ENCODE measurements around the gene MYOF. TPM values are rescaled to one million over a fixed set of nuclear protein-coding genes. Genes with fewer than 3 reads are reported as not detected.
A peak's percentile ranks its signal among the peaks of the same experiment; 100 is the strongest.

Gene MYOF, protein sequence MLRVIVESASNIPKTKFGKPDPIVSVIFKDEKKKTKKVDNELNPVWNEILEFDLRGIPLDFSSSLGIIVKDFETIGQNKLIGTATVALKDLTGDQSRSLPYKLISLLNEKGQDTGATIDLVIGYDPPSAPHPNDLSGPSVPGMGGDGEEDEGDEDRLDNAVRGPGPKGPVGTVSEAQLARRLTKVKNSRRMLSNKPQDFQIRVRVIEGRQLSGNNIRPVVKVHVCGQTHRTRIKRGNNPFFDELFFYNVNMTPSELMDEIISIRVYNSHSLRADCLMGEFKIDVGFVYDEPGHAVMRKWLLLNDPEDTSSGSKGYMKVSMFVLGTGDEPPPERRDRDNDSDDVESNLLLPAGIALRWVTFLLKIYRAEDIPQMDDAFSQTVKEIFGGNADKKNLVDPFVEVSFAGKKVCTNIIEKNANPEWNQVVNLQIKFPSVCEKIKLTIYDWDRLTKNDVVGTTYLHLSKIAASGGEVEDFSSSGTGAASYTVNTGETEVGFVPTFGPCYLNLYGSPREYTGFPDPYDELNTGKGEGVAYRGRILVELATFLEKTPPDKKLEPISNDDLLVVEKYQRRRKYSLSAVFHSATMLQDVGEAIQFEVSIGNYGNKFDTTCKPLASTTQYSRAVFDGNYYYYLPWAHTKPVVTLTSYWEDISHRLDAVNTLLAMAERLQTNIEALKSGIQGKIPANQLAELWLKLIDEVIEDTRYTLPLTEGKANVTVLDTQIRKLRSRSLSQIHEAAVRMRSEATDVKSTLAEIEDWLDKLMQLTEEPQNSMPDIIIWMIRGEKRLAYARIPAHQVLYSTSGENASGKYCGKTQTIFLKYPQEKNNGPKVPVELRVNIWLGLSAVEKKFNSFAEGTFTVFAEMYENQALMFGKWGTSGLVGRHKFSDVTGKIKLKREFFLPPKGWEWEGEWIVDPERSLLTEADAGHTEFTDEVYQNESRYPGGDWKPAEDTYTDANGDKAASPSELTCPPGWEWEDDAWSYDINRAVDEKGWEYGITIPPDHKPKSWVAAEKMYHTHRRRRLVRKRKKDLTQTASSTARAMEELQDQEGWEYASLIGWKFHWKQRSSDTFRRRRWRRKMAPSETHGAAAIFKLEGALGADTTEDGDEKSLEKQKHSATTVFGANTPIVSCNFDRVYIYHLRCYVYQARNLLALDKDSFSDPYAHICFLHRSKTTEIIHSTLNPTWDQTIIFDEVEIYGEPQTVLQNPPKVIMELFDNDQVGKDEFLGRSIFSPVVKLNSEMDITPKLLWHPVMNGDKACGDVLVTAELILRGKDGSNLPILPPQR (N-terminal part only)
- 10 to 100 TPM; 30.6 to 50.2 TPM for total RNA-seq

DNA sequence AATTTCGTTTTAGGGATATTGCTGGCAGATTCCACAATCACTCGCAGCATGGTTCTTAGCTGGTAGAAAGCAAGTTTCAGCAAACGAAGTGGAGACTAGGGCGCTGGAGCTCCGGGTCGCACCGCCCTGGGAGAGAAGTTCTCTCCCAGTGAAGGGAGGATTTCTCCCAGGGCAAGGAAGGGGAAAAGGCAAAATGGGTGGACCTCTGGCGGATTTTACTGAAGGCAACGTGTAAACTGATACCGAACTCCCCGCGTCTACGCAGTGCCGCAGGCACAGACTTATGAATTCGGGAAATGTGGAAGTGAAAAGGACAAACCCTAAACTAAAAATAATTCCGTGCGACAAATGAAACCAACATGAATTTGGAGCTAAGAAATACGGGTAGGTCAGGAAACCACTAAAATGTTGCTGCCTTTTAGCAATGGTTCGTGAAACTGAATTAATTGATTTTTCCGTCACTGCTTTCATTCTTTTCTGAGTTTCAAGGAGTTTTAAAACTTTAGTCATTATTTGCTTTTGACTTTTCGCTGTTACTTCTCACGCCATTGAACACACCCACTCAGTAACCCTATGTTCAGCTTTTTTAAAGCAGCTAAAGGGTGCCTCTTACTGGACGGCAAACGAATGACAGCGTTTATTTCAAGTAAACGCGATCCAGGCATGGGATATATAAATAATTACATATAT lies at the start of gene MYOF:
Gene MYOF, minus strand, starts transcription at position 190 of the 690 bp plus-strand sequence. Its CDS starts 140 bp downstream, at position 50.
- H3K9me3 Mint-ChIP-seq, result no peaks in the 10 kb centered on the region
- H3K4me1 Mint-ChIP-seq, result peaks cover 19% of the 10 kb centered on the region
- ATAC-seq (replicated peaks), result peak; percentile 69
- H3K4me3 Mint-ChIP-seq, result peak within 1 kb of the TSS; percentile 94
- peak within 1 kb of the TSS; percentile 98 for H3K27ac Mint-ChIP-seq
- H3K36me3 Mint-ChIP-seq (ENCODE audit: low read depth), result peaks cover 18% of the 10 kb centered on the region
- H3K27me3 Mint-ChIP-seq, result peaks cover 4% of the 10 kb centered on the region

- Mint-ChIP-seq H3K27ac (no peak overlapping the region), H3K9me3 (no peaks in the 10 kb centered on the region), H3K36me3 (ENCODE audit: low read depth) (peaks cover 48% of the 10 kb centered on the region), H3K4me1 (no peaks in the 10 kb centered on the region), H3K27me3 (no peaks in the 10 kb centered on the region), H3K4me3 (no peak overlapping the region)
- ATAC-seq (replicated peaks), result no peak
Observed at GRCh38 chr10:93518531-93518930, 36.4 kb upstream of the MYOF start.

- H3K36me3 Mint-ChIP-seq (ENCODE audit: low read depth), result peaks cover 43% of the 10 kb centered on the region
- ATAC-seq (replicated peaks), result no peak
- no peak overlapping the region for H3K27ac Mint-ChIP-seq
- H3K4me3 Mint-ChIP-seq, result no peak overlapping the region
- no peaks in the 10 kb centered on the region for H3K9me3 Mint-ChIP-seq
- H3K27me3 Mint-ChIP-seq, result no peaks in the 10 kb centered on the region
- H3K4me1 Mint-ChIP-seq, result no peaks in the 10 kb centered on the region
Observed at GRCh38 chr10:93516006-93516380, 33.9 kb upstream of the MYOF start.

- peaks cover 42% of the 10 kb centered on the region for H3K36me3 Mint-ChIP-seq (ENCODE audit: low read depth)
- ATAC-seq (replicated peaks), result no peak
- no peaks in the 10 kb centered on the region for H3K9me3 Mint-ChIP-seq
- H3K4me3 Mint-ChIP-seq, result no peak overlapping the region
- no peaks in the 10 kb centered on the region for H3K4me1 Mint-ChIP-seq
- H3K27ac Mint-ChIP-seq, result no peak overlapping the region
- H3K27me3 Mint-ChIP-seq, result no peaks in the 10 kb centered on the region
Observed at GRCh38 chr10:93515071-93516005, 33.2 kb upstream of the MYOF start.

DNA sequence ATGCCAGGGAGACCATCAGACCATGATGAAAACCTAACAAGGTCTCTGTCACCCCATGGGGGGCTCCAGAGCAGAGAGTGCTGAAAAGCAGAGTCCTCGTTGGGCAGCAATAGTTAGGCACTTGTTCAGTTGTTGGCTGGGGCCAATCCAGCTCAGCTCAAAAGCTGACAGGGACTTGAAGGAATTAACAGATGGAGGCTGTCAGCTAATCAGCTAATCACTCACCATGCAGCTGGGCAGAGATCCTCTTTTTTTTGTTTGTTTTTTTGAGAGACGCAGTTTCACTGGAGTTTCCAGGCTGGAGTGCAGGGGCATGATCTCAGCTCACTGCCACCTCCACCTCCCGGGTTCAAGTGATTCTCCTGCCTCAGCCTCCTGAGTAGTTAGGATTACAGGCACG lies 32.4 kb upstream of the MYOF start:
- Mint-ChIP-seq H3K4me1 (peaks cover 4% of the 10 kb centered on the region), H3K27me3 (no peaks in the 10 kb centered on the region), H3K9me3 (no peaks in the 10 kb centered on the region), H3K27ac (no peak overlapping the region), H3K36me3 (ENCODE audit: low read depth) (peaks cover 36% of the 10 kb centered on the region), H3K4me3 (no peak overlapping the region)
- no peak for ATAC-seq (replicated peaks)

DNA sequence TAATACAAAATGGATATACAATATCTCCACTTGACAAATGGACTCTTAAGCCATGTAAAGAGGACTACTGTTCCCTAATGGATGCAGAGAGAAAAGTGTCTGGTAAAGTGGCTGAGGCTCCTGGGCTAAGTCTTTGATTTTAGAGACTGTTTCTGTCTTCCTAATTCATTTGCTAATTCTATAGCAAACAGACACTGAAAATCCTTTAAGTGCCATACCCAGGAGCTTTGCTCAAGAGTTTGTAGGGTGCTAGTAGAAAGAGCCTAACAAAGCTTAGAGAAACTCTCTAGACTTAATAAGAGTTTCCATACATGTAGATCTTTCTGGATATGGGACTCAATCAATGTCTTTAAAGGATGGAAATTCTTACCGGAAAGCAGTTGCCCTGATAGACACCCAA lies 31.0 kb upstream of the MYOF start:
- H3K4me1 Mint-ChIP-seq, result peaks cover 8% of the 10 kb centered on the region
- no peaks in the 10 kb centered on the region for H3K27me3 Mint-ChIP-seq
- H3K36me3 Mint-ChIP-seq (ENCODE audit: low read depth), result peaks cover 36% of the 10 kb centered on the region
- H3K4me3 Mint-ChIP-seq, result no peak overlapping the region
- H3K9me3 Mint-ChIP-seq, result no peaks in the 10 kb centered on the region
- no peak for ATAC-seq (replicated peaks)
- H3K27ac Mint-ChIP-seq, result no peak overlapping the region

DNA sequence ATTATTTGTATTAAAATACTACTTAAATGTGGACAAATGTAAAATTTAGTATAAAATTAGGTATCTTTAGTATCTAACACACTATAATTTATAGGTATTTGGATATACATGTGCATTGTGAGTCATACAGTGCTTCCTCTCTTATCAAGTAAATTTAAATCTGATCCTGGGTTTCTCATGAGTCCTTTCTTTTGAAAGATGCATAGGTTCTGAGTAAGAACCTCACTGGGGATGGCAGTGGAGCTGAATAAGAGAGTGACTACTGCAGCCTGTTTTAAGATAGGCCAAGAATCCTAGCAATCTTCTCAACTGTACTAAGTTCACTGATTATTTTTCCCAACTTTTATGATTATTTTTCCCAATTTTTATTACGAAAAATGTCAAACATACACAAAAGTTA lies 30.4 kb upstream of the MYOF start:
- no peaks in the 10 kb centered on the region for H3K9me3 Mint-ChIP-seq
- no peak overlapping the region for H3K4me3 Mint-ChIP-seq
- H3K27me3 Mint-ChIP-seq, result no peaks in the 10 kb centered on the region
- no peak overlapping the region for H3K27ac Mint-ChIP-seq
- H3K36me3 Mint-ChIP-seq (ENCODE audit: low read depth), result peaks cover 40% of the 10 kb centered on the region
- ATAC-seq (replicated peaks), result no peak
- H3K4me1 Mint-ChIP-seq, result peaks cover 8% of the 10 kb centered on the region

GRCh38 chr10:93509816-93510215 lies 27.7 kb upstream of the MYOF start:
- H3K27ac Mint-ChIP-seq, result peak overlapping the region; percentile 28
- H3K36me3 Mint-ChIP-seq (ENCODE audit: low read depth), result peaks cover 38% of the 10 kb centered on the region
- peak; percentile 72 for ATAC-seq (replicated peaks)
- H3K27me3 Mint-ChIP-seq, result no peaks in the 10 kb centered on the region
- peak overlapping the region; percentile 6 for H3K4me3 Mint-ChIP-seq
- no peaks in the 10 kb centered on the region for H3K9me3 Mint-ChIP-seq
- H3K4me1 Mint-ChIP-seq, result peaks cover 8% of the 10 kb centered on the region

DNA sequence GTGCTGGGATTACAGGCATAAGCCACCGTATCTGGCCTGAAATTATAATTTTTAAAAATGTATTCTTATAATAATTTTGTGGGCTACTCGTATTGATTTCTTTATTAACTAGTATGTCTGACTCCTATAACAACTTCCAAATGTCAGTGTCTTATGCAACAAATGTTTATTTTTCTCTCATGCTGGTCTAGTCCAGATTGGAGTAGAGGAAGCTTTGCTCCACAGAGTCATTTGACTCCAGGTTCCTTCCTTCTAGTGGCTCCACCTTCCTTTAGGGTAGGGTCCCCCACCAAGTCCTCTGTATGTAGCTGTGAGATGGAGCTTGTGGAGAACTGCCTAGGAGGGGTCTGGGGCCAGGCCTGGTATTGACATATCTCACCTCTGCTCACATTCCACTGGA lies 22.9 kb upstream of the MYOF start:
- no peaks in the 10 kb centered on the region for H3K9me3 Mint-ChIP-seq
- H3K4me1 Mint-ChIP-seq, result peaks cover 23% of the 10 kb centered on the region
- peaks cover 60% of the 10 kb centered on the region for H3K36me3 Mint-ChIP-seq (ENCODE audit: low read depth)
- no peak for ATAC-seq (replicated peaks)
- no peak overlapping the region for H3K4me3 Mint-ChIP-seq
- H3K27me3 Mint-ChIP-seq, result no peaks in the 10 kb centered on the region
- H3K27ac Mint-ChIP-seq, result peak overlapping the region; percentile 29

GRCh38 chr10:93503075-93503474 lies 20.9 kb upstream of the MYOF start:
- Mint-ChIP-seq H3K27me3 (no peaks in the 10 kb centered on the region), H3K9me3 (no peaks in the 10 kb centered on the region), H3K4me1 (peaks cover 23% of the 10 kb centered on the region), H3K27ac (peak overlapping the region; percentile 41), H3K4me3 (peak overlapping the region; percentile 49), H3K36me3 (ENCODE audit: low read depth) (peaks cover 57% of the 10 kb centered on the region)
- peak; percentile 48 for ATAC-seq (replicated peaks)

DNA sequence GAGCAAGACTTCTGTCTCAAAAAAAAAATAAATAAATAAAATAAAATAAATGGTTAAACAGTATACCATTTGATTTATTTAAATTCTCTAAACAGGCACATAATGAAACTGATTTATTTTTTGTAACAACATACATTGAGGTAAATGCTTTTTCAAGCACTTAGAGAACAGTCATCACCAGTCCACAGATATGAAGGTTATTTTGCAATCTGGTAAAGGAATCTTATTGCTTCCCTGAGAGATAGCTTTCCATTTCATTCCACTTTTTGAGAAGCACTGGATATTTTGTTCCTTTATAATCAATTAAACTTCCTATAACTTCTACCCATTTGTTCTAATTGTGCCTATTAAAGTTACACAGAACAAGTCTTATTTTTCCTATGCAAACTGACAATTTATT lies 19.5 kb upstream of the MYOF start:
- no peak overlapping the region for H3K27ac Mint-ChIP-seq
- no peak for ATAC-seq (replicated peaks)
- no peaks in the 10 kb centered on the region for H3K9me3 Mint-ChIP-seq
- peaks cover 24% of the 10 kb centered on the region for H3K4me1 Mint-ChIP-seq
- H3K27me3 Mint-ChIP-seq, result no peaks in the 10 kb centered on the region
- H3K4me3 Mint-ChIP-seq, result no peak overlapping the region
- peaks cover 44% of the 10 kb centered on the region for H3K36me3 Mint-ChIP-seq (ENCODE audit: low read depth)

- H3K27me3 Mint-ChIP-seq, result peaks cover 3% of the 10 kb centered on the region
- H3K4me3 Mint-ChIP-seq, result peak overlapping the region; percentile 95
- peak overlapping the region; percentile 89 for H3K27ac Mint-ChIP-seq
- H3K4me1 Mint-ChIP-seq, result peaks cover 23% of the 10 kb centered on the region
- H3K36me3 Mint-ChIP-seq (ENCODE audit: low read depth), result peaks cover 20% of the 10 kb centered on the region
- no peaks in the 10 kb centered on the region for H3K9me3 Mint-ChIP-seq
- no peak for ATAC-seq (replicated peaks)
Observed at GRCh38 chr10:93498166-93498565, 16.0 kb upstream of the MYOF start.
